GM21390 (cell line): Measurements from ENCODE around the gene ITGA5.

Experiments used
- ATAC-seq: cut with Tn5 transposase; IDR thresholded peaks from one replicate; pipeline ENCODE4 v1.9.1; 2021; ENCODE audit not compliant: unreplicated experiment

The ITGA5 gene

GRCh38 chr12:54431911-54432814 is 13.1 kb upstream of the ITGA5 start:
- ATAC-seq = no peak

DNA sequence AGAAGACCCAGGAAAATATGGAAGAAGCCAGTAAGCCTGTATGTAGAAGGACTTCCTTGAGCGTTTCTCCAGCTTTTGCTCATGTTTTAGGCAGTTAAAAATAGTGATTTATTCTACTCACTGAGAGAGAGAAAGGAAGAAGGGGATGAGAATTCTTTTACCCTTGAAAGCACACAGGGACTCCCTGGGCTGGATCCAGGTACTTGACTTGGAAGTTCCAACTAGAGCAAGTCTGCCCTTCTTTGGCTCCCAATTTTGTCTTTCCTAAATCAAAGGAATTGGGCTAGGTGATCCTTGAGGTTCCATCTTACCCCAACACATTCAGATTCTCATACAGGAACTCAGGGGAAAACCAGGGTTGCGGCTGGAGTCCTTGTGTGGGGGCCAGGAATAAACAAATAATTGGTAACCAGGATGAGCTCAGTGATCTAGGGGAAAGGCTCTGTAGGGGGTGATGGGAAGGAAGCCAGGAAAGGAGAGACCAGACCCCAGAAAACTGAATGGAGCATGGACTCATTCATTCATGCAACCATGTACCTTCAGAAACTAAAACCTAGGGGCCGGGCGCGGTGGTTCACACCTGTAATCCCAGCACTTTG is 11.5 kb upstream of the ITGA5 start:
- ATAC-seq = no peak

GRCh38 chr12:54429014-54429471 is 10.0 kb upstream of the ITGA5 start:
- ATAC-seq = no peak

DNA sequence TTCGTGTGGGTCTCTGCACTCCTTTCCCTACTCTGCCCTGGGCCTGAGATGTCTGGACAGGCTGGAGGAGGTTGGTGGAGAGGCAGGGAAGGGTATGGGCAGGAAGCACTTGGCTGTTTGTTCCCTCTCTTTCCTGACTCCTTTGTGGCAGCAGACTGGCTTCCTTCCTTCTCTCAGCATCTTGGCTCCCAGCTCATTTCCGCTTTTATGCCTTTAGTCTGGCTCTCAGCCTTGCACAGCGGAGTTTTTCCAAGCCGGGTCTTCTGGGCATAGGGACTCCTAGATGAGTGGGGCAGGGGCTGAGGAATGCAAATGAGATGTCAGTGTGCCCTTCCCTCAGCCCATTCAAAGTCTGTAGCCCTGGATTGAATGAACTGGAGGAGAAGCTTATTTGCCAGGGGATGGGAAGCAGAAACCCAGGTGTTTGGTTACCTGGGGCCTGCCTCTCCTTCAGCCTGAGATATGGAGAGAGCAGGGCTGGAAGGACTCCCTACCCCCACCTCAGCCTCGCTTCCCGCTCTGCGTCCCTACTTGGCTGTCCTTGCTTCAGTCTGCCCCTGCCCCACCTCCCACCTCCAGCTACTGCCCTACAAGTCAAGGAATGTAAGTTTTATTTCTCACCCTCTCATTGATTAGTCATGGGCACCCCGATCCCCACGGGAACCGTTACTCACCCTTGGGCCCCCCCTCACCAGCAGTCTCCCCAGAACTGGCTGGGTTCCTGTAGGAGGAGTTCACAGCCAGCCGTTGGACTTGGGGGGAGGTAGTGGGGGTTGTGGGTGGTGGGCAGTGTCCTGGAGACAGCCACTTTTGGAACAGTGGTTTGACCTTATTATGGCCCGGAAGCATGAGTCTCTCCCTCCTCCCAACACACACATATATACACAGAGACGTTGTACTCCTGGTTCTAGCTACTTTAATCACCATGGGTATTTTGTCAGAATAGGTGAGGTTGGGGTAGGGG is 9.3 kb upstream of the ITGA5 start:
- no peak for ATAC-seq

GRCh38 chr12:54427106-54427505 is 8.0 kb upstream of the ITGA5 start:
- ATAC-seq = no peak

DNA sequence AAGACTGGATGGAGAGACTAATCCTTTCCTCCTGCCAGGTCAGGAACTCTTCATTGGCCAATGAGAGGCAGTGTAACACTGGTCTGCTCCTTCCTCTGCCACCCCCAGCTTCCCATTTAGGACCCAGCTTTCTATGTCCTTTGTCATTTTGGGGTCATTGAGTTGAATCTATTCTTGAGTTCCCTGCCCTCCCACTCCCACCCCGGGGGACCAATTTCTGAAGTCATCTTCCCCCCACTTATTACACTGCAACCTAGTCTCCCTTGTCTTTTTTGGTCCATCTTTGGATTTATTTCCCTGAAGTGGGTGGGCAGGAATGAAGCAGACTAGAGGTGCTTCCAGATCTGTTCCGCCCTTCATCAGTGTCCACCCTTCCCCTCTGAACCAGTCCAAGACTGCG is 7.6 kb upstream of the ITGA5 start:
- no peak for ATAC-seq

GRCh38 chr12:54425702-54426101 is 6.6 kb upstream of the ITGA5 start:
- ATAC-seq = no peak

DNA sequence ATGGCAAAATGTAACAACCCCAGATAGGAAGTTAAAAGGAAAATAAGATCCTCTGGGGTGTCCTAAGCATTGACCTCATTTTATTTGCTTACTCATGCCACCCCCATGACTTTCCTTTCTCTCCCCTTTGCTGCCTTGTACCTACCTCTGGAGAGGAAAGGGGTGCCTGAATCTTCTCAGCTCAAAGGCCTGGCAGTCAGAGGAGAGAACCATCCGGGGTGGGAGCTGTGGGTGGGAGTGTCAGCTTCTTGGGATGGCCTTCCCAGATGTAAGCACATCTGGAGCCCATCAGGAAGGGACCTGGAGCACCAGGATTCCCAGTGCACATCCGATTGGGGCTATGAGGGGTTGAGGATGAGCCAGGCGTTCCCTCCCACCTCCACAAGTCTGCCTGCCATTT is 5.2 kb upstream of the ITGA5 start:
- no peak for ATAC-seq

DNA sequence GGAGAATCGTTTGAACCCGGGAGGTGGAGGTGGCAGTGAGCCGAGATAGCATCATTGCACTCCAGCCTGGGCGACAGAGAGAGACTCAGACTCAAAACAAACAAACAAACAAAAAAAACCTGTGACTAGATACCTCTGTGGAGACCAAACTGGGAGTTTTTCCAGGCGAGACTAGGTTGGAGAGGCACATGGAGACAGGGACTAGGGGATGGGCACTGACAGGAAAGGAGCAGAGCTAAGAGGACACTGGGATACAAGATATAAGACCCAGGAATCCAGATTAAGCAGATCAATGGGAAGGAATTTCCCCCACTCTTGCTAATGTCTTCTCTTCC is 4.7 kb upstream of the ITGA5 start:
- ATAC-seq = no peak

GRCh38 chr12:54421879-54422250 is 2.8 kb upstream of the ITGA5 start:
- no peak for ATAC-seq

DNA sequence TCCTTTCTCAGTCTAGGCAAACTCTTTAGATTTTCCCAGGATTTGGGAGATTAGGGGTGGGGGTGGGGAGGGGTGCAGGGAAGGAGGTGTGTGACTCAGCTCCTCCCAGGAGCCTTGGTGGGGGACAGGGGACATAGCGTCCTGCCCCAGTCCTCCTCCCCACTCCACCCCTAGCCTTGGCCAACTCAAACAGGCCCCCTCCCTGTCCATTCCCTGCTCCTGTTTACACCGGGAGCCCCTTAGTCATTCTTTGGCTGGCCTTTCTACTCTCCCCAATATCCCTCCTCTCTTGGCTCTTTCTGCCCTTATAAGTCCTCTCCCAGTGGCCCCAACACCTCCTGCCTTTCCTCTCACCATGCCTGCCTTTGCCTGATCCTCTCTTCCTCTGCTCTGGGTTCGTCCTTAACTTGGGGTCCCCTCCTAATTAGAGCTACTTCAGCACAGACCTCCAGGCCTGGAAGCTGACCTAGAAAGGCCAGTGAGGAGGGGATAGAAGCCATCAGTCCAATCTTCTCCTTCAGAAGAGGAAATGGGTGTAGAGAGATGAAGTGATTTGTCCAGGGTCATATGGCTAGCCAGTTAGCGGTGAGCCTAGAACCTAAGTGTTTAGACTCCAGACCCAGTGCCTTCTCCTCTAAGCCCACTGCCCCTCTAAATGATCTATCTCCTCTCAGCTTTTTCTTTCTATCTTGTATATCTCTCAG is 2.3 kb upstream of the ITGA5 start:
- no peak for ATAC-seq

DNA sequence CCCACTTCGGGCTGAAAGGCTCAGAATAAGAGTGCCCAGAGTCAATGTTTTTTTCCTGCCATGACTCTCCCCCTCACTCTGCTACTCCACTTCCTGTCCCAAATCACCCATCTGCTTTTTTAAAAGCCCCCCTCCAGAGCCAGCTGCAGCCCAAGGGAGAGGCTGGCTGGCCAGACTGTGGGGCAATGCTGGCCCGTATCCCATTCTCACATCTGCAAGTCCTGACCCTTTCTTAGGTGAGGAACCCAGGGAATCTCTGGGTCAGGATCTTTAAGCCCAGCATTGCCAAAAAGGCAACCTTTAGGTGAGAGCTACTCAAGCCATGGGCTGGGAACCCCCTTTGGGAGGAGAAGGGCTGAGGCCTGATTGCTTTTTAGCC is 1.7 kb upstream of the ITGA5 start:
- ATAC-seq = no peak

- no peak for ATAC-seq
Observed at GRCh38 chr12:54418441-54419087, 502 bp downstream of the ITGA5 start.

GRCh38 chr12:54417712-54418440 is 1.2 kb downstream of the ITGA5 start:
- no peak for ATAC-seq

GRCh38 chr12:54416687-54417603 is 2.1 kb downstream of the ITGA5 start:
- no peak for ATAC-seq

- ATAC-seq = no peak
Observed at GRCh38 chr12:54415221-54415929, 3.7 kb downstream of the ITGA5 start.

DNA sequence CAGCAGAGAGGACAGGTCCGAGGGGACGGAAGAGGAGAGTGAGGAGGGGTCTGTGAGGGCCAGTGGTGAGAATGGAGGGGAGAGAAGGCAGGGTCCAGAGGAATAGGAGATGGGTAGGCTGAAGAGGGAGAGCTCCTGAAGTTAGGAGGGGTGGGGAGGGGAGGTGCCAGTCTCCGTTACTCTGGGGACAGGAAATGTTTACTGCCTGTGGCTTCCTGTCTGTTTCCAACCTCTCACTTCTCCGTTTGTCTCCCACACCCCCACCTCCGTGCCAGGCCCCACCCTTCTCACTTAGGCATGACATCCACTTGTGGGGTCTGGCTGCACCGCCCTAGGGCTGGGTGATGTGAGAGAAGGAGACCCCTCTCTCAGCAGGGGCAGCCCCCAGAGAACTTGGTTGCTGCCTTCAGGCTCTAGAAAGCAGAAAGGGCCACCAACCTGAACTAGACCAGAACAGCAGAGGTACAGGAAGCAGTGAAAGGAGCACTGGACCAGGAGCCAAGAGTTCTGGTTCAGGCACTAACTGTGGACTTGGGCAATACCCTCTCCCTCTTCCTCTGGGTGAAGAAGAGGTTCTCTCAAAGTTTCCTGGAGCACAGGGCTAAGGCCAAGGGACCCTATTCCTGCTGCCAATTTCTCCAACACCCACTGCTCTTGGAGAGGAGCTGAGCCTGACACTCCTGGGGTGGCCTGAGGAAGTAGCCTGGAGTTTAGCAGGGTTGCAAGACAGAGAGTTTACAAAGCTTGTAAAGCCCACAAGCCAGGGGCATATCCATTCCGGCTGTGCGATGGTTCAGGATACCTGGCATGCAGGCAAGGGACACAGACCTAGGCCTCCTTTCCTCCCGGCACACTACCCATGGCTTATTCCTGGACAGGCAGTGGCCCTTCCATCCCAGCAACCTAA is 5.5 kb downstream of the ITGA5 start:
- ATAC-seq = no peak
